GM19452 (cell line): Measurements from ENCODE around the gene TCTA.
A peak's percentile ranks its signal among the peaks of the same experiment; 100 is the strongest.
"Not testable (repeated sequence)": the region's sequence is repeated elsewhere in the genome, so short reads cannot be mapped to it uniquely, and the experiment has no call there.

ENCODE experiments used
- ATAC-seq: cut with Tn5 transposase; IDR thresholded peaks from one replicate; pipeline ENCODE4 v1.9.1; 2021; ENCODE audit not compliant: unreplicated experiment

TCTA gene

GRCh38 chr3:49411968-49412631, at the start of gene TCTA, which contains the start of gene RHOA:
Gene TCTA (plus strand): TSS chr3:49412423. CDS start chr3:49412427, 4 bp downstream.
Gene RHOA (minus strand): TSS chr3:49411976. CDS start chr3:49375589, 36,387 bp downstream.
- ATAC-seq = peak; percentile 69

DNA sequence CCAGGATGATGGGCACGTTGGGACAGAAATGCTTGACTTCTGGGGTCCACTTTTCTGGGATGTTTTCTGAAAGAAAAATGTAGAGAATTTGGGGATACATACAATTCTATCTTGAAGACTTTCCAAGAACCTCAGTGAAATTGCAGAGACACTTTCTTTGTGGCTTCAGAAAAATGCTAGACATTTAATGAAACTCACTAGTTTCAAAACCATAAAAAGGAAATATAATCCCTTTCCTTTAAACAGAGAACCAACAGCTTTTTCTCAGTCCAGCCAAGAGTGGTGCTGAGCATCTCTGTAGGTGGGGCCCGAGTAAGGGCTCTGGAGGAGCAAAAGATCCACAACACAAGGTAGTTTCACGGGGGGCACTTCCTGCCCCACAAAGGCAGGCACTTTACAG, 49.7 kb upstream of the TCTA start:
- ATAC-seq = no peak

GRCh38 chr3:49370585-49371290, 41.5 kb upstream of the TCTA start:
- ATAC-seq = no peak

DNA sequence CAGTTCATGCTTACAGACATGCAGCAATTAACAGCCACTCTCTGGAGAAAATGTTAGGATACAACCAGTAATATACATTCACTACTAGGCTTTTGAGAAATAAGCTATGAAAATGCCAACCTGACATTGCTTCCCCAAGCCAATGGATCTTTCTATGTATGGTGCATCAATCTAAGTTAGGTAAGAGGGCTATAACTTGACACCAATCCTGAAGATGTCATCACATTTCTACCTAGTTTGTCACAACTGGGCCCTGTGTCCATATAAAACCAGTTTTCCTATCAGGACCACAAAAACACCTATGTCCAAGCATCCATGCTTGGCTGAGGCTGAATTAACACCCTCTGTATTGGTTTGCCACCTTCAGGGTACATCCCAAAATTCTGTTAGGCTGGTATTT, 40.3 kb upstream of the TCTA start:
- ATAC-seq = no peak

- ATAC-seq = no peak
These were observed 34.7 kb upstream of the TCTA start for GRCh38 chr3:49377483-49377882.

GRCh38 chr3:49378249-49378895, 33.9 kb upstream of the TCTA start:
- ATAC-seq = no peak

GRCh38 chr3:49383387-49383786, 28.8 kb upstream of the TCTA start:
- no peak for ATAC-seq

DNA sequence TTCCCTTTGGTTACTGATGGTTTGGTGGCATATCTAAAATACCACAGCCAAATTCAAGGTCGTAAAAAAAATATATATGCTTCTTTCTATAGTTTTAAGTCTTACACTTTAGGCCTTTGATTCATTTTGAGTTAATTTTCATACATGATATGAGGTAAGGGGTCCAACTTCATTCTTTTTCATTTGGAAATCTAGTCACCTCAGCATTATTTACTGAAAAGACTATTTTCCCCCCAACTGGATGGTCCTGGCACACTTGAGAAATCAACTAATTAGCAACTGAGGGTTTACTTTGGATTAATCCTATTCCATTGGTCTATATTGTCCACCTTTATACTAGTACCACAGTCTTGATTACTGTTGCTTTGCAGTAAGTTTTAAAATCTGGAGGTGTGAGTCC, 26.6 kb upstream of the TCTA start:
- ATAC-seq = no peak

DNA sequence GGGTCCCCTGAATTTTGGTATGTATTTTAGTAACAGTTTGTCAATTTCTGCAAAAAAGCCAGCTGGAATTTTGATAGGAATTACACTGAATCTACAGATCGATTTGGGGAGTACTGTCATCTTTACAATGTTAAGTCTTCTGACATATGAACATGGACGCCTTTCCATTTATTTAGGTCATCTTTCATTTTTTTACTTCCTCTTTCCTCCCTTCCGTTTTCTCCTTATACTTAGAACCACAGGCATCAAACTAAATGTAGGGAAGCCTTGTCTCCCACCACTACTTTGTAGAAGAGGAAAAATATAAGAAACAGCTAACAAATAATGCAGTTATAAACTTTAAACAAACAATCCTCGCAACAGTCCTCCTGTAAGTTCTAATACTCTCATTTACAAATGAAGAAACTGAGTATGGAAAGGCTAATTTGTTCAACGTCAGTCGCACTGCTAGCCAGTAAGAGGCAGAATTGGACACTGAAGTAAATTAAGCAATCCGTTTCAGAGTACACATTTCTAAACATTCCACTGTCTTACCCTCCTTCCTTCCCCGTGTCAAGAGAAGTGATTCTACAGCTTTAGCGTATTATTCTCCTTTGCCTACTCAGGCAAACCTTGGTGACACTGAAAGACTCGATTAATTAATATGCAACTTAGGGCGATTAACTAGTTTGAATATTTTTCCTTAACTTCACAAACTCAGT, 26.0 kb upstream of the TCTA start:
- ATAC-seq = no peak

- ATAC-seq = no peak
These were observed 24.5 kb upstream of the TCTA start for GRCh38 chr3:49387721-49388120.

DNA sequence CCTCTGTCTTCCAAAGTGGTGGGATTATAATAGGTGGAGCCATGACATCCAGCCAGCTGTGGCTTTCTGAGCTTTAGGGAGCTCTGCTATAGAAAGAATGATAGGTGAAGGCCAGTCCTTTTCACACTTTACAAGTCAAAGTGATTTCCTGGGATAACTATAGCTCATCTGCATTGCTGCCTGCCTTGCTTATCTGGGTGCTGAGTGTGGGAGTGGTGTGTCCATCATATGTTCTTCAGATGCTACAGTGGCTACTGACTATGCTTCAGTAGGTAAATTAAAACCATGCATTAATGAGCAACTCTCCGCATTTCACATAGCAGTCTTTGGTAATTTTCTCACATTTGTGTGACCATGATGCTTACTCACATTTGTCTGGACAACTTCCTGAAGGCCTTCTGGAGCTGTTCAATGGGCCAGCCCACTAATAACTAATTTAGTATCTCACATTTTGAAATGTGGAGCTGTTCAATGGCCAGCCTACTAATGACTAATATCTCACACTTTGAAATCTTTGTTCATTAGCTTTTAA, 23.9 kb upstream of the TCTA start:
- no peak for ATAC-seq

DNA sequence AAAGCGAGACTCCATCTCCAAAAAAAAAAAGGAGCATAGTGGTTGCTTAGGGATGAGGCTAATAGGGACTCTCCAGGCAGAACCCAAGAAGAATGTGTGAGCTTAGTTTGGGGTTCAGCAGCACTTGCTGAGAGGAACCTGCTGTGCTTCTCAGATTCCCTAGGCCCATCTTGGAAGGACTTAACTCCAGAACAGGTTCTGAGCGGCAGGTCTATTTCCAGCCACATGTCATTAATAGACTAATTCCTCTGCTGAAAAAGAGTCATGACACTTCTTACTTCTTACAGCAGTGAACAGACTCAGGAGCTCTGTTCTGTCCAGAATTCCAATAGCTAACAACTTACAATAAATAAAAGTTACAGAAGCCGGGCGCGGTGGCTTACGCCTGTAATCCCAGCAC, 22.9 kb upstream of the TCTA start:
- no peak for ATAC-seq

- ATAC-seq = not testable (repeated sequence)
These were observed 20.9 kb upstream of the TCTA start for GRCh38 chr3:49391310-49391709.

- ATAC-seq = no peak
These were observed 14.8 kb upstream of the TCTA start for GRCh38 chr3:49397470-49397869.

DNA sequence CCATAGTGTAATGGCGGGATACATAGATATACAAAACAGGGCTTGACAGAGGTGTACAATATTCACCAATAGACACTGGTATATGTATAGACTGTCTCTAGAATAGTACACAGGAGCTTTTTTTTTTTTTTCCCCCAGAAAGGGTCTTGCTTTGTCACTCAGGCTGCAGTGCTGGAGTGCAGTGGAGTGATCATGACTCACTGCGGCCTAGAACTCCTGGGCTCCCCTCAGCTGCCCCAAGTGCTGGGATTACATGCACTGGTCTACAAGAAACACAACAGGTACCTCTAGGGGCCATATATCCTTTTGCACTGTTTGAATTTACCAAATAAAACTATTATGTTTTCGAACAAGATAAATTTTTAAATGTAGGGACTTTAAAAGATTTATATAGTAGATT, 12.8 kb upstream of the TCTA start:
- no peak for ATAC-seq

DNA sequence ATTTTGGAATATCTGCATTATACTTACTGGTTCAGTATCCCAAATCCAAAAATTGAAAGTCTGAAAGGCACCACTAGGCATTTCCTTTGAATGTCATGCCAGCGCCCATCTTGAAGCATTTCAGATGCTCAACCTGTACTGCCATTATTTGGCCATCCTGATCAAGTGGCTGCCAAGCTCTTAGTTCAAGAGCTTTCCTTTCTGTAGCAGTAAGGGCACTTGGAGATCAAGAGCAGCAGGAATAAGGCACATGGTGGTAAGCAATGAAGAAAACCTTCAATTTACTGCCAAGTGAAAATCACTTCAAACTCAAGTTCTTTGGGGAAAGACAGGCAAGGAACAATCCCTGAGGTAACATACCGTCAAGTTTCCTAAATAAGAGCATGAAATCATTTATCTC, 10.5 kb upstream of the TCTA start:
- ATAC-seq = no peak

DNA sequence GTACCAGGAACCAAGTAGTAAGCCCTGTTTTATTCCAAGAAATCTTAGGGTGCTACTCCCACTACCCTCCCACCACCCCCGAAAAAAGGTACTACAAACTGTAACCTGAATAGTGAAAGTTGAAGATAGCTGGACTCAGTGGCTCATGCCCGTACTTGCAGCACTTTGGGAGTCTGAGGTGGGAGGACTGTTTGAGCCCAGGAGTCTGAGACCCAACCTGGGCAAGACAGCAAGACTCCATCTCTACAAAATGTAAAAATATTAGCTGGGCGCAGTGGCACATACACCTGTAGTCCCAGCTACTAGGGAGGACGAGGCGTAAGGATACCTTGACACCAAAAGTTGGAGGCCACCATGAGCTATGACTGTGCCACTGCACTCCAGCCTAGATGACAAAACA, 8.3 kb upstream of the TCTA start:
- no peak for ATAC-seq

- ATAC-seq = not testable (repeated sequence)
These were observed 6.7 kb upstream of the TCTA start for GRCh38 chr3:49405570-49405969.

GRCh38 chr3:49406571-49407565, 5.4 kb upstream of the TCTA start:
- no peak for ATAC-seq
